ACHN (cell line): ENCODE results near the gene CAST.
"Not testable (repeated sequence)": the region's sequence is repeated elsewhere in the genome, so short reads cannot be mapped to it uniquely, and the experiment has no call there.

Experiments
- DNase-seq: peaks from one replicate; pipeline ENCODE4 v3.0.0-alpha.2; 2015
- in situ Hi-C: cut with HindIII; loops from 2 replicates; pipeline ENCODE4 v1.10.0; 2017; ENCODE audit warnings: low sequenced_read_pairs, low pct_ligation_motif_present, low pct_unique_long_range_greater_than_20kb

CAST gene

GRCh38 chr5:96785326-96786109 is 123.3 kb downstream of the CAST start:
- no peak for DNase-seq
- in situ Hi-C loops, result no loop called here

GRCh38 chr5:96788112-96788749 is 126.1 kb downstream of the CAST start:
- no peak for DNase-seq
- in situ Hi-C loops, result no loop called here

- in situ Hi-C loops, result no loop called here
- no peak for DNase-seq
Observed at GRCh38 chr5:96789794-96790330, 127.7 kb downstream of the CAST start.

- peak; percentile 25 for DNase-seq
- in situ Hi-C loops, result no loop called here
Observed at GRCh38 chr5:96790961-96791504, 128.9 kb downstream of the CAST start.

GRCh38 chr5:96794757-96795156 is 132.6 kb downstream of the CAST start:
- no peak for DNase-seq
- in situ Hi-C loops, result no loop called here

- no peak for DNase-seq
- in situ Hi-C loops, result no loop called here
Observed at GRCh38 chr5:96795626-96796025, 133.4 kb downstream of the CAST start.

- DNase-seq, result no peak
- in situ Hi-C loops, result no loop called here
Observed at GRCh38 chr5:96796434-96796833, 134.3 kb downstream of the CAST start.

GRCh38 chr5:96801718-96802117 is 139.5 kb downstream of the CAST start:
- in situ Hi-C loops, DNase-seq: not testable (repeated sequence)

- in situ Hi-C loops, result no loop called here
- DNase-seq, result peak; percentile 75
Observed at GRCh38 chr5:96807075-96807654, 145.0 kb downstream of the CAST start.

- no peak for DNase-seq
- in situ Hi-C loops, result no loop called here
Observed at GRCh38 chr5:96808541-96808828, 146.3 kb downstream of the CAST start.

GRCh38 chr5:96808868-96809558 is 146.8 kb downstream of the CAST start:
- in situ Hi-C loops, result no loop called here
- no peak for DNase-seq

GRCh38 chr5:96809921-96810320 is 147.7 kb downstream of the CAST start:
- no peak for DNase-seq

GRCh38 chr5:96812851-96813250 is 150.7 kb downstream of the CAST start:
- in situ Hi-C loops, result no loop called here
- DNase-seq, result no peak

More at GRCh38 chr5:96809921-96810320, 147.7 kb downstream of the CAST start:
- in situ Hi-C loops, result no loop called here

- in situ Hi-C loops, result no loop called here
- no peak for DNase-seq
Observed at GRCh38 chr5:96814041-96814440, 151.9 kb downstream of the CAST start.

- in situ Hi-C loops, result no loop called here
- DNase-seq, result no peak
Observed at GRCh38 chr5:96816411-96816939, 154.3 kb downstream of the CAST start.

GRCh38 chr5:96816991-96817390 is 154.8 kb downstream of the CAST start:
- in situ Hi-C loops, result no loop called here
- no peak for DNase-seq

- no peak for DNase-seq
- in situ Hi-C loops, result no loop called here
Observed at GRCh38 chr5:96817506-96817905, 155.3 kb downstream of the CAST start.

- in situ Hi-C loops, result no loop called here
- no peak for DNase-seq
Observed at GRCh38 chr5:96818125-96818788, 156.1 kb downstream of the CAST start.
